LNCAP (cell line): ENCODE data around the gene CAV1.

Experiments used
- TF ChIP-seq, protein P1 (sequence below): fragments of 450-650 bp; IDR thresholded peaks from 2 replicates; pipeline ENCODE4 v1.5.1; 2017; ENCODE audit warnings: mild to moderate bottlenecking

CAV1 gene

DNA sequence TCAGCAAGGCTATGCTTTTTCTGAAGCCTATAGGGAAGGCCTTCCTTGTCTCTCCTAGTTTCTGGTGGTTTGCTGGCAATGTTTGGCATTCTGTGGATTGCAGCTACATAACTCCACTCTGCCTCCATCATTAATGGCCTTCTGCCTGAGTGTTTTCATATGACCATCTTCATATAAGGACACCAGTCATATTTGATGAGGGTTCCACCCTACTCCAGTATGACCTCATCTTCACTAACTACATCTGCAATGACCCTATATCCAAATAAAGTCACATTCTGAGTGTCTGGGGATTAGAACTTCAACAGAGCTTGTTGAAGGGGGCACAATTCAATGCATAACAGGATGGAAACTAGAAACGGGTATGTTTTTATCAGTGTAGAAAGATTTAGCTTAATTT, 22.1 kb downstream of the CAV1 start:
- TF ChIP-seq, protein P1, sequence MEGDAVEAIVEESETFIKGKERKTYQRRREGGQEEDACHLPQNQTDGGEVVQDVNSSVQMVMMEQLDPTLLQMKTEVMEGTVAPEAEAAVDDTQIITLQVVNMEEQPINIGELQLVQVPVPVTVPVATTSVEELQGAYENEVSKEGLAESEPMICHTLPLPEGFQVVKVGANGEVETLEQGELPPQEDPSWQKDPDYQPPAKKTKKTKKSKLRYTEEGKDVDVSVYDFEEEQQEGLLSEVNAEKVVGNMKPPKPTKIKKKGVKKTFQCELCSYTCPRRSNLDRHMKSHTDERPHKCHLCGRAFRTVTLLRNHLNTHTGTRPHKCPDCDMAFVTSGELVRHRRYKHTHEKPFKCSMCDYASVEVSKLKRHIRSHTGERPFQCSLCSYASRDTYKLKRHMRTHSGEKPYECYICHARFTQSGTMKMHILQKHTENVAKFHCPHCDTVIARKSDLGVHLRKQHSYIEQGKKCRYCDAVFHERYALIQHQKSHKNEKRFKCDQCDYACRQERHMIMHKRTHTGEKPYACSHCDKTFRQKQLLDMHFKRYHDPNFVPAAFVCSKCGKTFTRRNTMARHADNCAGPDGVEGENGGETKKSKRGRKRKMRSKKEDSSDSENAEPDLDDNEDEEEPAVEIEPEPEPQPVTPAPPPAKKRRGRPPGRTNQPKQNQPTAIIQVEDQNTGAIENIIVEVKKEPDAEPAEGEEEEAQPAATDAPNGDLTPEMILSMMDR: no peak

DNA sequence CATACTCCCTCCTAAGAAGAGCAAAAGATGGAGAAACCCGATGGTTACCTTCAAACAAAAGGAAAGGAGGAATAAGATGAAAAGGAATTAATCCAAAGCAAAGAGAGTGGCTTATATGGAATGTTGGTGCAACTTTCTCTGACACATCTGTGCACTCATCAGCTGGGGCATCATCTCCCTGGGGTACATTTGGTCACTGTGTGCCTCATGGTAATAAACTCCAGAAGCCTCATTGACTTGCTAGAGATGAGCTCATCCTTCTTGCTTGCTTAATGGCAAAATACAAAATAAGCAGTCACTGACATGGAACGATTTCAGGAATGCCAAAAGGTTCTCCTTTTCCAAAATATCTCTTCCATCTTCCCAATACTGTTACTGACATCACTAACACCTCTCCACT, 22.5 kb downstream of the CAV1 start:
- TF ChIP-seq, protein P1: no peak

DNA sequence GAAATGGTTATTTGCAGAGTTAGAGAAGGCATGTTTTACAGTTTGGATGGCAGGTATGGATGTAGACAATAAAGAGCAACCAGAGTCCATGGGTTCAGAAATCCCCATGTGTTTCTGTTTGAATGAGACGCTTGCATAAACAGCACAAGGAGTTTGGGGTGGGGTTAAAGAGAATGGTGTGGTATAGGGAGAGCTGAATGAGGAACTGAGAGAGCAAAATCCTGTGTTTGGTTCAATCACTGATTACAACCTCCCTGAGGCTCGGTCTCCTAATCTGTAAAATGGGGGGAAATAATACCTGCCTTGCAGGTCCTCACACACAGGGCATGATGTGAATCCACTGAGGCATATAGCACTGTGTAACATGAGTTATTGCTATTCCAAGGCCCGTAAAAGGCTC, 23.7 kb downstream of the CAV1 start:
- TF ChIP-seq, protein P1: no peak

DNA sequence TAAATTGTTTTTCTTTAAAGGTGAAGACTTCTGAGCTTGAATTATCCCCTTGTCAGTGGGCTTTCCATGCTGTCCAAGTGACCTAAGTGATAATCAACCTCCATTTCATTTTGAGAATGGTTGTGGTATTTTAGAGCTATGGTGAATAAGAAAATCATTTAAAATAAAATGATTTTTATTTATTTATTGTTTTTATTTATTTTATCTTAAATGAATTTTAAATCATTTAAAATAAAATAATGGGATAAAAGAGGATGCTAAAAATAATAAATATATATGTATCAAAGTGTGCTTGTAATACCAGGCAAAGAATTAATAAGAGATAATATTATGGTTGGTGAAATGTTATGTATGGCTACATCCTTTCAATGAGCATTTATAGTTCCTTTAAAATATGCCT, 24.5 kb downstream of the CAV1 start:
- TF ChIP-seq, protein P1: no peak

DNA sequence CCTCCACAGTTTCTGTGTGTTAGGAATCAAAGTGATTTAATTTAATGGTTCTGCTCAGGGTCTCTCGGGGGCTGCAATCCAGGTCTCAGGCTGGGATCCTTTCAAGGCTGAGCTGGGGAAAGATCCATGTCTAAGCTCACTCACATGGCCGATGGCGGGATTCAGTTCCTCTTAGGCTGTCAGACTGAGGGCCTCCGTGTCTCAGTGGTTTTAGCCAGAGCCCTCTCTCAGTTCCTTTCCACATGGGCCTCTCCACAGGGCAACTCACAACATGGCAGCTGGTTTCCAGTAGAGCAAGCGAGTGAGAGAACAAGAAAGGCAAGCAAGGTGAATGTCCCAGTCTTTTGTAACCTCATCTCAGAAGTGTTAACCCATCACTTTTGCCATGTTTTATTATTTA, 26.9 kb downstream of the CAV1 start:
- TF ChIP-seq, protein P1: no peak

DNA sequence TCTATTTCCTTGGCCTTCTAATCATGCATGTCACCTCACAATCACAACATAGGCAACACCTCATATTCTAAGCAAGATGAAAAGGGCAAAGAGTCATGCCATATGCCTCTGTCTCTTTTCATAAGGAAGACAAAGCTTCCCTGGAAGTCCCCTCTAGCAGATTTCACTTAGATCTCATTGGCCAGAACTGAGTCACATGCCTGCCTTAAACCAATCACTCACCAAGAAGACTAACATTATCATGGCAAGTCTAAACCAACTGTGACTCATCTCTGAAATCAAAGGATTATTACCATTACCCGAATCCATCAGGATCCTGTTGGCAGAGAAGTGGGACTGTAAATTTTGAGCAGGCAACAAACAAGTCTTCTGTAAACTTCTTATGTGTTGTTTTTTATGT, 27.8 kb downstream of the CAV1 start:
- TF ChIP-seq, protein P1: no peak

DNA sequence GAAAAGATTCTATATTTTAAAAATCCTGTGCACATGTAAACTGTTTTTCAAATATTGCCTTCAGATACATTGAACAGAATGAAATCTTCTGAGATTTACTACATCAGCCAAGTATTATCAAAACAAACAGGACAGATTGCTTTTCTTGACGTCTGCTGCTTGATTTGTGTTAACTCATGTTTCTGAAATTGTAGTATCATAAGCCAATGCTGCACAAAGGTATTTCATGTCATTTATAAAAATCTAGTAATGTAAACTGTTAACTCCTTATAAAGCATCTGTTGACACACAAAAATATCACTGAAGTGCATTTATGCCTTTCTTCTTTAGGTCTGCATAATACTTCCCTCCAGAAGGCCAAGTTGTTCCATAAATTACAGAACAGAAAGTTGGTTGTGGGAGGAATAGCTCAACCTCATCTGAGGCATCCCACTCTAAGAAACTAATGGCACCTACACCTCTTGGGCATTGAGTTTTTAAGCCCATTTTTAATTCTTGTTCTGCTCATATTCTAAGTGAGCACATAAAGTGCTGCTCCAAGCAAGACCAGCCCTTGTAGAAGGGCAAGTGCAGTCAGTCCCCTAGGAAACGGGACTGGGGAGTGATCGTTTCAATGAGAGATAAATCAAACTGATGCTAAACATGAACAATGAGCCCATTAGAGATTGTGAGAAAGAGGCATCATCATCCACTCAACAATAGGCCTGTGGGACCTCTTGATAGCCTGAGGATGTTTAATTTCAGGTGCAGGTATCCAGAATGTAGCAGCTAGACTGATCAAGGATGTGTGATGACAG, 28.5 kb downstream of the CAV1 start:
- TF ChIP-seq, protein P1: no peak

DNA sequence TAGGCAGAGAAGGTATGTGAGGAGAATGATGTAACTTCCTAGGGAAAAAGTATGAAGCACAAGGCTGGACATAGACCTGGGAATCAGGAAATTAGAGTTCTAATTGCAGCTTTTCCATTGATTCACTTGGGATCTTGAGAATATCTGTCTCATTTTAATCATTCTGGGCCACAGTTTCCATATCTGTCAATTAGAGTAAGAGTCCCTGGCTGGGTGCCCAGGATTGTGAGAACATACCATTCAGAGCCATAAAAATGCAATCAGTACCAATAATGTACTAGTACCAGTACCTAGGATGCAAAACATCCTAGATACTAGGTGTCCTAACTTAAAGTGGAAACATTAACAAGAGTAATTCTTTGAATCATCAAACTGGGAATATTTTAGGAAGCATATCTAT, 29.6 kb downstream of the CAV1 start:
- TF ChIP-seq, protein P1: no peak
